ENCODE data around the gene MIX23. TPM values are rescaled to one million over a fixed set of nuclear protein-coding genes. Genes with fewer than 3 reads are reported as not detected.

The MIX23 gene
- total RNA-seq (2014; rRNA removed): 37.6 and 37.8 TPM in 2 replicates
- polyA plus RNA-seq (2012): 24.5 TPM

DNA sequence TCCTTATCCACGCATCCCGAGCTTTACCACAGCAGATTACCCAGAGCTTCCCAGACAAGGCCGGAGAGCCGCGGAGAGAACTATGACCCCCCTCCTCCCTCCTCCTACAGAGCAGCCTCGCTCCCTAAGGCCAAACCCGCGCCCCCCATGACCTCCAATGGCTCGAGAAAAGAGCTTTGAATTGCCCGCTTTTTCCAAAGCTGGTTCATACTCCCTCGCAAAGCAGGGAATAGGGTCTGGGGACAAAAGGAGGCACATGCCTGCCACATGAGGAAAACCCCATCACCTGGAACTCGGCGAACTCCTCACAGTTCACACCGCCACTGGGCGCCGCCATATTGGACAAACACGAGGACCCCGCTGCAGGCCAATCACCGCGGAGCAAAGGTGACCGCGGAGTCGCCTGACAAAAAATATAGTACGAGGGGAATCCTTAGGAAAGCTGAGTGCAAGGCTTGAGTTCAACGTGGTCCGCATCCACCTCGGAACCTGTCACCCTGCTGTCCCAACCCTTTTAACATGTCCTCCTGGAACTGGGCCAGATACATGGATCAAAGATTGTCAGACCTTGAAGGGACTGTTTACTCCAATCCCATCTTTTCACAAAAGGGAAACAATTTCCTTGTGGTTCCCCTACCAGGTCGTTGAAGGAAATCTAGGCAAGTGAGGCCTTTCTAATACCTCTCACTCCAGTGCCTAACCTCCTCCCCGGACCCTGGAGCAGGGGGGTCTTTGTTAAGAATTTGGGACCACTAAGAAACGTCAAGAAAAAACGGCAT is at the start of gene MIX23:
MIX23 (minus strand) TSS at position 344 of the 779 bp plus-strand sequence; CDS start at position 337, 7 bp downstream.
- DNase-seq (ENCODE audit: low read depth): peak; percentile 85

DNA sequence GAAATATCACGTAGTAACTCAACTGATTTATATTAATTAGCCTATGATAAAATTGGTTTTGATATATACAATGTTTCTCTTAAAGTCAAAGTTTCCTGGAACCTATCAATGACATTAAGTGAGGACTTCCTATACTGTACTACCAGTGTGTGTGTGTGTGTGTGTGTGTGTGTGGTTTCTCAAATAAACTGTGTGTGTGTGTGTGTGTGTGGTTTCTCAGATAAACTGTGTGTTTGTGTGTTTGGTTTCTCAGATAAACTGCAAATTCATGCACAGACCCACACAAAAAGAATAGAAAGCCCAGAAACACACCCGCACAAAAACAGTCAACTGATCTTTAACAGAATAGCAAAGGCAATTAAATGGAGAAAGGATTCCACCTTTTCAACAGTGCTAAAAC is 47.3 kb upstream of the MIX23 start:
- DNase-seq (ENCODE audit: low read depth): no peak

DNA sequence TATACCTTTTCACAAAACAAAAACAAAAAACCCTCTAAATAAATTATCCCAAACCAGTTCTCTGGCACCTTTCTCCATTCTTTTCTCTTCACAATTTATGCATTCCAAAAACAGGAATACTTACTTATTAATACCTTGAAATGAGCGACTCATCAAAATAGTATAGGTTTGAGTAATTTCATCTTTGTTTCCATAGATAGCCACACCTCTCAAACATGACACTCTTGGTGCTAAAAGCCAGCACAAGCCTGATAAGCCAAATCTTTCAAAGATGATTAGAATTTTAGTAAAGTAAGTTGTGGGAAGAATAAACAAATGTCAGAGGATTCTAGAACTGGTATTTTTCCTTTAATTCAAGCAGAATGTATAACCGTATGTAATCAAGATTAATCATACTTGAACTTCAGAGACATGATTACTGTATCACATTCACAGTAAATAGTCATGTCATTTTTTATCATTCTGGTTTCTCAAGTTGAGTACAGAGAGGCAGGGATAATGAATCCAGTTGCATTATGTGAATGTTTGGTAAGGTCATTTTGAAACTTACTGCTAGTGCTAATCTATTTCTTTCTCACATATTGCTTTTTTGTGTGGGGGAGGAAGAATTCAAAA is 44.9 kb upstream of the MIX23 start:
- no peak for DNase-seq (ENCODE audit: low read depth)

DNA sequence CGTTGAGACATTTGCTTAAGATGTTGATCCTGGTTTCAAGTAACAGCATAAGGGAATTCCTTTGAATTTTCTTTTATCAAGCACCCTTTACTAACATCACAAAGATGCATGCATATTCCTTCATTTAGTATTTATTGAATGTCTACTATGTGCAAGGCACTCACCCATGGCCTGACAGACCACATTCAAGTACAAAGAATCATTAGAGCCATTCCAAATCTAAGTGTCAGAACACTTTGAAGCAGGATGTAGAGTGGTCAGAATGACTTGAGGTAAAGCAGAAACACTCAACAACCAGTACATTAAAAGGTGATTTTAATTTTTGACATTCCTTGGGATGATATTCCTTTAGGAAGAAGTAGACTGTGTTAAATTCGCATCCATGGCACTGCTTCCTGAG is 38.8 kb upstream of the MIX23 start:
- DNase-seq (ENCODE audit: low read depth): no peak

DNA sequence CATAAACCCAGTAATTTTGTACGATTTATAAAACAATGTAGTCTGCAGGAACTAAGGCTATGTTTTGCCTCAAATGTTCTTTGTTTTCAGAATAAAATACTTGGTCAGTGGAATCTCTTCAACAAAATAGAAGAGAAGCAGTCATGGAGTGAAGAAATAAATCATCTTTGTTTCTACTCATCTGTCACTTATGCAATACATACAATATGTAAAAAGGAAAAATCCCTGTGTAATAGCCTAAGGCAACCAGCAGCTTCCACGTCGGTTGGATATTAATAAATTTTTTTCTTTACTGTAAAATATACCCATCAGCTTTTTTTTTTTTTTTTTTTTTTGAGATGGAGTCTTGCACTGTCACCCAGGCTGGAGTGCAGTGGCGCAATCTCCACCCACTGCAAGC is 38.1 kb upstream of the MIX23 start:
- no peak for DNase-seq (ENCODE audit: low read depth)

DNA sequence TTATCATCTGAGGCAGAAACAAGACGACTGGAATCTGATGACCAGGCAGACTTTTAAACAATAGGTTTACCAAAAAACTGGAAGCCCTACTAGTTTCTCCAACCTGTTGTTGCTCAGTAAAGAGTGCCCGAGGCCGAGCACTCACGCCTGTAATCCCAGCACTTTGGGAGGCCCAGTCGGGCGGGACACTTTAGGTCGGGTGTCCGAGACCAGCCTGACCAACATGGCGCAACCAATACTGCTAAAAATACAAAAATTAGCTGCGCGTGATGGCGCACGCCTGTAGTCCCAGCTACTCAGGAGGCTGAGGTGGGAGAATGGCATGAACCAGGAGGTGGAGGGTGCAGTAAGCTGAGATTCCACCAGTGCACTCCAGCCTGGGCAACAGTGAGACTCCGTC is 33.9 kb upstream of the MIX23 start:
- DNase-seq (ENCODE audit: low read depth): no peak

GRCh38 chr3:122415762-122416654 is 33.0 kb upstream of the MIX23 start, which contains the start of gene WDR5B:
TSS of gene WDR5B (minus strand) at chr3:122416062. CDS start at chr3:122415528, 534 bp downstream.
- peak; percentile 96 for DNase-seq (ENCODE audit: low read depth)

DNA sequence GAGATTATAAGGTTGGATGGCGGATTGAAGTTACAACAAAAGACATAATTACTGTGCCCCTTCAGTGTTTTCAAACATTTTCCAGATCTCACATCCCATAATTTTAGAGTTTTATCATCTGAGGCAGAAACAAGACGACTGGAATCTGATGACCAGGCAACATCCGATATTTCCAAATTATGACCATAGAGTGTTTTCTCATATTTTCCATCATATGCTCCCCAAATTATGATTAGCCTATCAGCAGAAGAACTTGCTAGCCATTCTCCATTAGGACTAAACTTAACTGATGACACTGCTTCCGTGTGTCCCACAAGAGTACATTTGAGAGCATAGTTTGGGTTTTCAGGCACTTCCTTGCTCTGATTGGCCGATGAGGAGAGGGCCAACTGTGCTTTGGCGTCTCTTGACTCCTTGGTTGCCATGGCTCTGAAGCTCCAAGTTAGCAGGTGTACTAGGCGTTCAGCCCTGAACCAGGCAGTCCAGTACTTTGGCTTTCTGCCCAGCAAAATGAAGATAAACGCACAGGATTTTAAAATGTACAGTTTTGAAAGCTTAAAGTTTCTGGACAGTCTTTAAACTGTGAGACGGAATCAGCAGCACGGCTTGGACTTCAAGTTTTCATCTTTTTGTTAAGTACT is 32.2 kb upstream of the MIX23 start:
- DNase-seq (ENCODE audit: low read depth): peak; percentile 60

DNA sequence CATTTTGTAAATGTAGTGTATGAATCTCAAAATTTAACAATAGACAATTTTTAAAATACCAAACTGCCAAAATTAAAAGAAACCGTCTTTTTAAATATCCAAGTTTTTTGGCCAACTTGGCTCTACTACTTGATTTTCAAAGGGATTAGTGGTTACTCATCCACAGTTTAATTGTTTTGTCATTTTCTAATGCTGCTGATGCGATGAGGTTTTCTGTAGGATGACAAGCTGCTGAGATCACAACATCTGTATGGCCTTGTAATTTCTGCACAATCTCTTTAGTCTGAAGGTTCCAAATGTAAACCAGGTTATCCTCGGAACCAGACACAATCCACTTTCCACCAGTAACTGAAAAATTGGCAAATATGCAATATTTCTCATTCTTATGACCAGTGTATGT is 31.4 kb upstream of the MIX23 start:
- no peak for DNase-seq (ENCODE audit: low read depth)

- DNase-seq (ENCODE audit: low read depth): no peak
Observed at GRCh38 chr3:122410639-122411038, 27.6 kb upstream of the MIX23 start.

DNA sequence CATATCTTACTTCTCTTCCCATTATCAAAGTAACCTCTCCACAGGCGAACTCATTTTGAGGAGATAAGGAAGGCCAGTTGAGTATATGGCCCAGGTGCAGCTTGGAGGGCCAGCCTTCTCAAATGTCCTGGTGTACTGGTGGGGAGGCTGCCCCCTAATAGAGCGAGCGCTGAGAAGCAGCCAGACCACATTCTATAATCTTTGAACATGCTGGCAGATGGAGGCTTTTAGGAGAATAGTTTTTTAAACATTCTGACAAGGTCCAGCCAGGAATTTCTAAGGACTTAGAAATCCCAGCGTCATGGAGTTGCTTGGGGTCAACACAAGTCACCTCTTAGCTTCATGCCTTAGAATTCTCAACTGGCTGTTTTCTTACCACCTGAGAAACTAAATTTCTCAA is 27.1 kb upstream of the MIX23 start:
- no peak for DNase-seq (ENCODE audit: low read depth)

- DNase-seq (ENCODE audit: low read depth): no peak
Observed at GRCh38 chr3:122409446-122409845, 26.4 kb upstream of the MIX23 start.

- no peak for DNase-seq (ENCODE audit: low read depth)
Observed at GRCh38 chr3:122407946-122408345, 24.9 kb upstream of the MIX23 start.

GRCh38 chr3:122406198-122406597 is 23.2 kb upstream of the MIX23 start:
- no peak for DNase-seq (ENCODE audit: low read depth)

GRCh38 chr3:122405015-122405414 is 22.0 kb upstream of the MIX23 start:
- DNase-seq (ENCODE audit: low read depth): no peak

- peak; percentile 25 for DNase-seq (ENCODE audit: low read depth)
Observed at GRCh38 chr3:122403489-122403888, 20.5 kb upstream of the MIX23 start.

DNA sequence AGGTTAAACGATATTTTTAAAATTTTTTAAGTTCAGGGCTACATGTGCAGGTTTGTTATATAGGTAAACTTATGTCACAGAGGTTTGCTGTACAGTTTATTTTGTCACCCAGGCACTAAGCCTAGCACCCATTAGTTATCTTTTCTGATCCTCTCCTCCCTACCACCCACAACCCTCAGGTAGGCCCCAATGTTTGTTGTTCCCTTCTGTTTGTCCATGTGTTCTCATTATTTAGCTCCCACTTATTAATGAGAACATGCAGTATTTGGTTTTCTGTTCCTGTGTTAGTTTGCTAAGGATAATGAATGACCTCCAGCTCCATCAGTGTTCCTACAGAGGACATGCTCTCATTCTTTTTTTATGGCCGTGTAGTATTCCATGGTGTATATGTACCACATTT is 15.9 kb upstream of the MIX23 start:
- no peak for DNase-seq (ENCODE audit: low read depth)

DNA sequence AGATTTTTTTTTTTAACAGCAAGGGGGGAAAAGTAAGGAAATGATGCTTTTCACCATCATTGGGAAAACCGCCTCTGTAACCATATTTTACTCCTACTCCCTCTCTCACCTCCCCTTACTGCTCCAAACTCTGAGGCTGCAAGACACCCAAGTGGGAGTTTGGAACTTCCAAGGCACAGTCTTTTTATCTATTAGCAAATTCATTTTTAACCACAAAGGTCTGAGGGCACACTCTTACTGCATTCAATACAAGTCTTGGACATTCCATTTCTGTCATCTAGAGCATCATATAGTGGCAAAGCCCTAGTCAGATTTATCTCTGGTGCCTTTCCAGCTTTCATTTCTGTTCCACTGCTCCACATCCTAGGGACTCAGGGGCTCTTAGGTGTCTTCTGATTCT is 14.2 kb upstream of the MIX23 start:
- DNase-seq (ENCODE audit: low read depth): no peak

DNA sequence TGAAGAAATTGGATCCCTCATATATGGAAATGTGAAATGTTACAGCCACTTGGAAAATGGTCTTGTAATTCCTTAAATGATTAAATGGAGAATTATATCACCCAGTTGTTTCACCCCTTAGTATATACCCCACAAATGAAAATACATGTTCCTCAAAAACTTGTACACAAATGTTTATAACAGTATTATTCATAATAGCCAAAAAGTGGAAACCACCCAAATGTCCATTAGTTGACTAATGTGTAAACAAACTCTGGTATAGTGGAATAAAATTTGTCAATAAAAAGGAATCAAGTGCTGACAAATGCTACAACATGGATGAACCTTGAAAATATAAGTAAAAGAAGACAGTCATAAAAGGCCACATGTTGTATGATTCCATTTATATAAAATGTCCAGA is 13.5 kb upstream of the MIX23 start:
- DNase-seq (ENCODE audit: low read depth): no peak

- DNase-seq (ENCODE audit: low read depth): no peak
Observed at GRCh38 chr3:122395582-122395981, 12.6 kb upstream of the MIX23 start.

DNA sequence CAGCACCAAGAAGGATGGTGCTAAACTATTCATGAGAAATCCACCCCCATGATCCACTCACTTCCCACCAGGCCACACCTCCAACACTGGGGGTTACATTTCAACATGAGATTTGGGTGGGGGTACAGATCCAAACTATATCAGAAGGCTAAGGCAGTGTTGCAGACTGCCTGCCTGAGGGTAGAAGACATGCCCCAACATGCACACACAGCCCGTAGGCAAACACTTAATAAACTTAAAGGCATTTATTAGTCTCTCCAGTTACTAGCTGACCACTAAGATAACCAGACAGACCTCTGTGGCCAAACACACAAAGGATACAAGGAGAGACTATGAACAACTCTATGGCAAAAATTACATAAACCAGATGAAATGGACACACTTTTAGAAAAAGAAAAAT is 11.1 kb upstream of the MIX23 start:
- DNase-seq (ENCODE audit: low read depth): no peak
